ENCODE measurements around the gene EPS15. TPM values are rescaled to one million over a fixed set of nuclear protein-coding genes. Genes with fewer than 3 reads are reported as not detected.

The EPS15 gene
- total and polyA plus RNA-seq, 2 of the 13 experiments (the other 11 are each of a cell fraction or from before 2014, with no cell fraction given), result 14.3 to 19.3 TPM

DNA sequence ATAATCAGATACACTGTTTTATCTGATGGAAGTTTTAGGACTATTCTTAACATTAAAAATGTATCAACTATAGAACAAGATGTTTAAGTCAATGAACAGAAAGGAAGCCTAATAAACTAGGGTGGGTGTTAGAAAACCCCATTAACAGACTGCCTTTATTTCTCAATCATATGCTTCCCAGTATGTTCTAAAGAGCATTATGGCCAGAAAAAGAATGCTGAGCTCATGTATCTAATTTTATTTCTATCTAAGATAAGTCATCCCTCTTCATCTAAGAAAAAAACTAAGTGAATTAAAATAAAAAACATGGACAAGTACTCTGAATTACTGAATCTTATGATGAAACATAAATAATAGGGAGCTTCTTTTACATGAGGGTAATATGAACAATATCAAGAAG, 102.2 kb downstream of the EPS15 start:
- H2AFZ ChIP-seq (ENCODE audit: low read length), result no peak overlapping the region
- H3K4me3 ChIP-seq (replicated peaks in 1 of 3; ENCODE audit: insufficient read depth in 1 of 3, low read depth in 2 of 3, low read length in 3 of 3), result no peak overlapping the region
- no peaks in the 10 kb centered on the region for H3K27me3 ChIP-seq (ENCODE audit: control insufficient read depth in 1 of 2, insufficient read depth in 2 of 2, low read length in 2 of 2)
- no TSS peak for BruUV-seq (replicated peaks)
- H3K27ac ChIP-seq (ENCODE audit: extremely low read length, insufficient read depth, low read length), result no peak overlapping the region
- no peak overlapping the region for H3K4me2 ChIP-seq (ENCODE audit: low read depth, low read length)
- no peak for TF ChIP-seq ZNF720 (CRISPR knock-in tag; IDR thresholded peaks at IDR 0.05)
- TF ChIP-seq, protein P1, sequence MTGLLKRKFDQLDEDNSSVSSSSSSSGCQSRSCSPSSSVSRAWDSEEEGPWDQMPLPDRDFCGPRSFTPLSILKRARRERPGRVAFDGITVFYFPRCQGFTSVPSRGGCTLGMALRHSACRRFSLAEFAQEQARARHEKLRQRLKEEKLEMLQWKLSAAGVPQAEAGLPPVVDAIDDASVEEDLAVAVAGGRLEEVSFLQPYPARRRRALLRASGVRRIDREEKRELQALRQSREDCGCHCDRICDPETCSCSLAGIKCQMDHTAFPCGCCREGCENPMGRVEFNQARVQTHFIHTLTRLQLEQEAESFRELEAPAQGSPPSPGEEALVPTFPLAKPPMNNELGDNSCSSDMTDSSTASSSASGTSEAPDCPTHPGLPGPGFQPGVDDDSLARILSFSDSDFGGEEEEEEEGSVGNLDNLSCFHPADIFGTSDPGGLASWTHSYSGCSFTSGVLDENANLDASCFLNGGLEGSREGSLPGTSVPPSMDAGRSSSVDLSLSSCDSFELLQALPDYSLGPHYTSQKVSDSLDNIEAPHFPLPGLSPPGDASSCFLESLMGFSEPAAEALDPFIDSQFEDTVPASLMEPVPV (CRISPR knock-in tag; IDR thresholded peaks at IDR 0.05), result no peak
- no peak for TF ChIP-seq HES4 (CRISPR knock-in tag; IDR thresholded peaks at IDR 0.05; ENCODE audit: borderline replicate concordance)
- no peak for TF ChIP-seq ISX (CRISPR knock-in tag; conservative IDR thresholded peaks at IDR 0.05)
- TF ChIP-seq, protein P2, sequence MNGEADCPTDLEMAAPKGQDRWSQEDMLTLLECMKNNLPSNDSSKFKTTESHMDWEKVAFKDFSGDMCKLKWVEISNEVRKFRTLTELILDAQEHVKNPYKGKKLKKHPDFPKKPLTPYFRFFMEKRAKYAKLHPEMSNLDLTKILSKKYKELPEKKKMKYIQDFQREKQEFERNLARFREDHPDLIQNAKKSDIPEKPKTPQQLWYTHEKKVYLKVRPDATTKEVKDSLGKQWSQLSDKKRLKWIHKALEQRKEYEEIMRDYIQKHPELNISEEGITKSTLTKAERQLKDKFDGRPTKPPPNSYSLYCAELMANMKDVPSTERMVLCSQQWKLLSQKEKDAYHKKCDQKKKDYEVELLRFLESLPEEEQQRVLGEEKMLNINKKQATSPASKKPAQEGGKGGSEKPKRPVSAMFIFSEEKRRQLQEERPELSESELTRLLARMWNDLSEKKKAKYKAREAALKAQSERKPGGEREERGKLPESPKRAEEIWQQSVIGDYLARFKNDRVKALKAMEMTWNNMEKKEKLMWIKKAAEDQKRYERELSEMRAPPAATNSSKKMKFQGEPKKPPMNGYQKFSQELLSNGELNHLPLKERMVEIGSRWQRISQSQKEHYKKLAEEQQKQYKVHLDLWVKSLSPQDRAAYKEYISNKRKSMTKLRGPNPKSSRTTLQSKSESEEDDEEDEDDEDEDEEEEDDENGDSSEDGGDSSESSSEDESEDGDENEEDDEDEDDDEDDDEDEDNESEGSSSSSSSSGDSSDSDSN (CRISPR knock-in tag; IDR thresholded peaks at IDR 0.05), result no peak
- TF ChIP-seq ZNF615 (CRISPR knock-in tag; IDR thresholded peaks at IDR 0.05; ENCODE audit: borderline replicate concordance), result no peak
- no peak for TF ChIP-seq MEIS2 (CRISPR knock-in tag; IDR thresholded peaks at IDR 0.05)
- TF ChIP-seq, protein P3, sequence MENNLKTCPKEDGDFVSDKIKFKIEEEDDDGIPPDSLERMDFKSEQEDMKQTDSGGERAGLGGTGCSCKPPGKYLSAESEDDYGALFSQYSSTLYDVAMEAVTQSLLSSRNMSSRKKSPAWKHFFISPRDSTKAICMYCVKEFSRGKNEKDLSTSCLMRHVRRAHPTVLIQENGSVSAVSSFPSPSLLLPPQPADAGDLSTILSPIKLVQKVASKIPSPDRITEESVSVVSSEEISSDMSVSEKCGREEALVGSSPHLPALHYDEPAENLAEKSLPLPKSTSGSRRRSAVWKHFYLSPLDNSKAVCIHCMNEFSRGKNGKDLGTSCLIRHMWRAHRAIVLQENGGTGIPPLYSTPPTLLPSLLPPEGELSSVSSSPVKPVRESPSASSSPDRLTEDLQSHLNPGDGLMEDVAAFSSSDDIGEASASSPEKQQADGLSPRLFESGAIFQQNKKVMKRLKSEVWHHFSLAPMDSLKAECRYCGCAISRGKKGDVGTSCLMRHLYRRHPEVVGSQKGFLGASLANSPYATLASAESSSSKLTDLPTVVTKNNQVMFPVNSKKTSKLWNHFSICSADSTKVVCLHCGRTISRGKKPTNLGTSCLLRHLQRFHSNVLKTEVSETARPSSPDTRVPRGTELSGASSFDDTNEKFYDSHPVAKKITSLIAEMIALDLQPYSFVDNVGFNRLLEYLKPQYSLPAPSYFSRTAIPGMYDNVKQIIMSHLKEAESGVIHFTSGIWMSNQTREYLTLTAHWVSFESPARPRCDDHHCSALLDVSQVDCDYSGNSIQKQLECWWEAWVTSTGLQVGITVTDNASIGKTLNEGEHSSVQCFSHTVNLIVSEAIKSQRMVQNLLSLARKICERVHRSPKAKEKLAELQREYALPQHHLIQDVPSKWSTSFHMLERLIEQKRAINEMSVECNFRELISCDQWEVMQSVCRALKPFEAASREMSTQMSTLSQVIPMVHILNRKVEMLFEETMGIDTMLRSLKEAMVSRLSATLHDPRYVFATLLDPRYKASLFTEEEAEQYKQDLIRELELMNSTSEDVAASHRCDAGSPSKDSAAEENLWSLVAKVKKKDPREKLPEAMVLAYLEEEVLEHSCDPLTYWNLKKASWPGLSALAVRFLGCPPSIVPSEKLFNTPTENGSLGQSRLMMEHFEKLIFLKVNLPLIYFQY (CRISPR knock-in tag; IDR thresholded peaks at IDR 0.05; ENCODE audit: borderline replicate concordance), result no peak
- TF ChIP-seq ZNF24 (IDR thresholded peaks at IDR 0.05), result no peak
- no peak for TF ChIP-seq AHR (CRISPR knock-in tag; IDR thresholded peaks at IDR 0.05)
- no peak for TF ChIP-seq ZBTB7B (CRISPR knock-in tag; IDR thresholded peaks at IDR 0.05)
- TF ChIP-seq MED8 (CRISPR knock-in tag; IDR thresholded peaks at IDR 0.05; ENCODE audit: insufficient replicate concordance), result no peak
- TF ChIP-seq, protein P4, sequence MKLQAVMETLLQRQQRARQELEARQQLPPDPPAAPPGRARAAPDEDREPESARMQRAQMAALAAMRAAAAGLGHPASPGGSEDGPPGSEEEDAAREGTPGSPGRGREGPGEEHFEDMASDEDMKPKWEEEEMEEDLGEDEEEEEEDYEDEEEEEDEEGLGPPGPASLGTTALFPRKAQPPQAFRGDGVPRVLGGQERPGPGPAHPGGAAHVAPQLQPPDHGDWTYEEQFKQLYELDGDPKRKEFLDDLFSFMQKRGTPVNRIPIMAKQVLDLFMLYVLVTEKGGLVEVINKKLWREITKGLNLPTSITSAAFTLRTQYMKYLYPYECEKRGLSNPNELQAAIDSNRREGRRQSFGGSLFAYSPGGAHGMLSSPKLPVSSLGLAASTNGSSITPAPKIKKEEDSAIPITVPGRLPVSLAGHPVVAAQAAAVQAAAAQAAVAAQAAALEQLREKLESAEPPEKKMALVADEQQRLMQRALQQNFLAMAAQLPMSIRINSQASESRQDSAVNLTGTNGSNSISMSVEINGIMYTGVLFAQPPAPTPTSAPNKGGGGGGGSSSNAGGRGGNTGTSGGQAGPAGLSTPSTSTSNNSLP (IDR thresholded peaks at IDR 0.05; ENCODE audit: low read depth, low read length), result no peak
- no peak for TF ChIP-seq ZBTB42 (CRISPR knock-in tag; IDR thresholded peaks at IDR 0.05)
- intact Hi-C loops (cut with micrococcal nuclease; ENCODE audit: unreplicated experiment) (no loop called here), in situ Hi-C loops (cut with HindIII; ENCODE audit: extremely low pct_ligation_motif_present, low pct_unique_long_range_greater_than_20kb) (no loop called here)
- ATAC-seq (no peak), DNase-seq (ENCODE audit: low spot score) (no peak), FAIRE-seq (no peak)
- H3K4me1 ChIP-seq (ENCODE audit: insufficient read depth, low read length), result no peaks in the 10 kb centered on the region
- ChIA-PET POLR2A (no interaction called here), CTCF (ENCODE audit: low intra/inter-chr PET ratio, low total read pairs) (no interaction called here)
- peaks cover 1 to 4% of the 10 kb centered on the region in 2 experiments; a peak in 3 of 5 replicates for H3K36me3 ChIP-seq (replicated peaks in 1 of 2; ENCODE audit: control insufficient read depth in 1 of 2, insufficient read depth in 2 of 2, low read length in 2 of 2)
- H3K9ac ChIP-seq (ENCODE audit: insufficient read depth, low read depth, low read length), result no peak overlapping the region
- peaks cover 2% of the 10 kb centered on the region for H3K79me2 ChIP-seq (ENCODE audit: insufficient read depth, low read length)
- no peaks in the 10 kb centered on the region for H3K9me3 ChIP-seq (ENCODE audit: low read length)
- H4K20me1 ChIP-seq (ENCODE audit: insufficient read depth, low read length), result no peaks in the 10 kb centered on the region
